ENCODE results near the gene DCAF15. TPM values are rescaled to one million over a fixed set of nuclear protein-coding genes. Genes with fewer than 3 reads are reported as not detected.

DCAF15 gene
- total and polyA plus RNA-seq, 8 donors: 7.8 to 50.7 (median 12.3) TPM

GRCh38 chr19:14006766-14007562 is 54.7 kb downstream of the DCAF15 start:
- ATAC-seq: peak; percentile 38 to 56 (median 47)
- Histone ChIP-seq H3K4me3 (peak overlapping the region; percentile 44 to 76 (median 69)), H3K27ac (peak overlapping the region; percentile 98 to 100 (median 99)), H3K36me3 (no peaks in the 10 kb centered on the region), H3K9me3 (no peaks in the 10 kb centered on the region), H3K27me3 (no peaks in the 10 kb centered on the region), H3K4me1 (peaks cover 0 to 27% (median 25%) of the 10 kb centered on the region in 3 donors)
- WGBS, 2 donors: 3 to 5% methylated on average over 45 to 56 of the region's 56 CpGs
- FAIRE-seq: no peak
- no peak for TF ChIP-seq CTCF (IDR thresholded peaks at IDR 0.05)
- intact Hi-C loops (cut with DNase I): no loop called here
- DNase-seq: peak in 4 of 6 donors; percentile 87 to 94 (median 92)

Other genes with a start within 250 kb of the DCAF15 start
- 10 to 100 TPM; 14.4 to 21.4 (median 16.1) TPM for gene MRI1, start 188.0 kb upstream of the DCAF15 start, total RNA-seq
- gene MRI1, start 188.0 kb upstream of the DCAF15 start, polyA plus RNA-seq: 10 to 100 TPM; 21.6 to 35.1 TPM
- 10 to 100 TPM; 18.9 to 37.8 (median 29.0) TPM for gene C19orf53, start 178.1 kb upstream of the DCAF15 start, total RNA-seq
- gene C19orf53, start 178.1 kb upstream of the DCAF15 start, polyA plus RNA-seq: 10 to 100 TPM; 91.2 to 99.0 TPM
- gene ZSWIM4, start 157.1 kb upstream of the DCAF15 start, total RNA-seq: 1 to 10 TPM; 1.9 to 9.3 (median 3.4) TPM
- 1 to 10 TPM; 3.9 to 5.5 TPM for gene ZSWIM4, start 157.1 kb upstream of the DCAF15 start, polyA plus RNA-seq
- 1 to 10 TPM in 1 of 6 donors, under 1 TPM in 3, not detected in 2; 0.39 to 1.4 (median 0.62) TPM for gene NANOS3, start 75.4 kb upstream of the DCAF15 start, total RNA-seq
- 1 to 10 TPM in 1 of 2 donors, under 1 TPM in 1; 0.65 to 3.1 TPM for gene NANOS3, start 75.4 kb upstream of the DCAF15 start, polyA plus RNA-seq
- gene BRME1, start 46.4 kb upstream of the DCAF15 start, total RNA-seq: 1 to 10 TPM; 2.6 to 4.5 (median 3.9) TPM
- gene BRME1, start 46.4 kb upstream of the DCAF15 start, polyA plus RNA-seq: 10 to 100 TPM in 1 of 2 donors, 1 to 10 TPM in 1; 8.1 to 15.3 TPM
- 10 to 100 TPM; 23.0 to 29.7 (median 26.2) TPM for gene CC2D1A, start 46.3 kb upstream of the DCAF15 start, total RNA-seq
- gene CC2D1A, start 46.3 kb upstream of the DCAF15 start, polyA plus RNA-seq: 10 to 100 TPM; 57.5 to 78.6 TPM
- gene PODNL1, start 14.1 kb upstream of the DCAF15 start, total RNA-seq: 1 to 10 TPM in 1 of 6 donors, under 1 TPM in 3, not detected in 2; 0.25 to 2.0 (median 0.84) TPM
- gene PODNL1, start 14.1 kb upstream of the DCAF15 start, polyA plus RNA-seq: under 1 TPM; 0.40 to 0.76 TPM
- 10 to 100 TPM in 1 of 6 donors, 1 to 10 TPM in 5; 5.5 to 10.6 (median 6.8) TPM for gene RFX1, start 53.8 kb downstream of the DCAF15 start, total RNA-seq
- gene RFX1, start 53.8 kb downstream of the DCAF15 start, polyA plus RNA-seq: 10 to 100 TPM; 11.7 to 55.6 TPM
- not detected for gene RLN3, start 75.6 kb downstream of the DCAF15 start, total RNA-seq
- not detected for gene RLN3, start 75.6 kb downstream of the DCAF15 start, polyA plus RNA-seq
- 1 to 10 TPM in 5 of 6 donors, under 1 TPM in 1; 0.88 to 8.2 (median 1.9) TPM for gene IL27RA, start 79.3 kb downstream of the DCAF15 start, total RNA-seq
- 1 to 10 TPM; 1.4 to 3.1 TPM for gene IL27RA, start 79.3 kb downstream of the DCAF15 start, polyA plus RNA-seq
- gene PALM3, start 109.6 kb downstream of the DCAF15 start, total RNA-seq: 10 to 100 TPM in 5 of 6 donors, 1 to 10 TPM in 1; 5.6 to 21.2 (median 15.9) TPM
- gene PALM3, start 109.6 kb downstream of the DCAF15 start, polyA plus RNA-seq: 100 to 1,000 TPM in 1 of 2 donors, 10 to 100 TPM in 1; 61.9 to 155 TPM
- gene MISP3, start 120.3 kb downstream of the DCAF15 start, total RNA-seq: 1 to 10 TPM; 6.4 to 9.4 (median 7.4) TPM
- gene MISP3, start 120.3 kb downstream of the DCAF15 start, polyA plus RNA-seq: 10 to 100 TPM; 13.3 to 21.4 TPM
- not detected for gene C19orf67, start 133.3 kb downstream of the DCAF15 start, total RNA-seq
- gene C19orf67, start 133.3 kb downstream of the DCAF15 start, polyA plus RNA-seq: not detected
- gene SAMD1, start 138.2 kb downstream of the DCAF15 start, total RNA-seq: 10 to 100 TPM in 4 of 6 donors, 1 to 10 TPM in 2; 7.9 to 24.3 (median 15.1) TPM
- gene SAMD1, start 138.2 kb downstream of the DCAF15 start, polyA plus RNA-seq: 10 to 100 TPM; 17.2 TPM
- 10 to 100 TPM; 25.3 to 42.9 (median 35.5) TPM for gene PRKACA, start 165.3 kb downstream of the DCAF15 start, total RNA-seq
- 10 to 100 TPM; 27.5 to 28.2 TPM for gene PRKACA, start 165.3 kb downstream of the DCAF15 start, polyA plus RNA-seq
- gene ASF1B, start 184.1 kb downstream of the DCAF15 start, total RNA-seq: 1 to 10 TPM in 2 of 6 donors, under 1 TPM in 4; 0.14 to 1.1 (median 0.41) TPM
- under 1 TPM; 0.30 to 0.70 TPM for gene ASF1B, start 184.1 kb downstream of the DCAF15 start, polyA plus RNA-seq

Measured in pancreas (tissue), 10 donors.